D341Med (cell line): Measurements from ENCODE around the gene UNC79.

Source experiments
- DNase-seq: peaks from one replicate; pipeline ENCODE4 v3.0.0; 2012; ENCODE audit warnings: low spot score

The UNC79 gene

DNA sequence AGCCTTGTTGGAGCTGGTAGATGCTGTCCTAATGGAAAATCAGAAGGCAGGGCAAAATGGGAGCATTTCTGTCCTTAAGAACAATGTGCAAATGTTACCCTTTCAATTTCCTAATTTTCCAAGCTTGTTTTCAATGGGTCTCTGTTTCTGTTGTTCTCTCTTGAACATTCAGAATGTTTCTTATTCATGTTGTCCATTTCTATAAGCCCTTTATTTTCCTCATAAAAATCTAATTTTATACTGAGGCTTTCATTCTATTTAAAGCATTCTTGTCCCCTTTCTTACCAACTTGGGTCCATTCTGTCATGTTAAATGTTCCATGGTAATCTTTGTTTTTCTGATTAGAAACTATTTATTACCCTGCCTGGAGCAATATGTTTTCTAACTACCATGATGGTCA, 232.6 kb downstream of the UNC79 start:
- DNase-seq = no peak

DNA sequence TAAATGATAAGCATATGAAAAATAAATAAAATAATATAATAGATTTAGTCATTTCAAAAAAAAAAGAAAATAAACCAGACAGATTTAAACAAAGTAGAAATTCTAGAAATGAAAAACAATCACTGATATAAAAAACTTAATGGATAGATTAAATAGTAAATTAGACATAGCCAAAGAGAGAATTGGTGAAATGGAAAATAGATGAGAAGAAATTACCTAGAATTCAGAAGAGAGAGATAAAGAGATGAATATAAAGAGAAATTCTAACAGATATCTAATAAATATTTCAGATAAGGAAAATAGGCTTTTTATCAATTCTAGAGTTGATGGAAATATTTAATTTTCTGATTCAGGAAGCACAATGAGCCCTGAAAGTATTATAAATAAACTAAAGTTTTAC, 234.4 kb downstream of the UNC79 start:
- DNase-seq = no peak

DNA sequence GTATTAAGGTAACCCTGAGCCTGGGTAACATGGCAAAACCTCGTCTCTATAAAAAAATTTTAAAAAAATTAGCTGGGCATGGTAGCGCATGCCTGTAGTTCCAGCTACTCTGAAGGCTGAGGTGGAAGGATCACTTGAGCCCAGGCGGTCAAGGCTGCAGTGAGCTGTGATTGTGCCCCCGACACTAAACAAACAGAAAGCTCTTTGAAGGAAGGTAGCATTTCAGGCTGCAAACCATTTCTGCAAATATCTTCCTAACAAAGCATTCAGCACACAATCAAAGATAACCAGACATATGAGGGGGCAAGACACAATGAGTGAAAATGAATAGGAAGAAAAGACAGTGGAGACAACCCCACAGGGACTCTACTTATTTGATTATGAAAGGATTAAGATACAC, 238.9 kb downstream of the UNC79 start:
- no peak for DNase-seq

DNA sequence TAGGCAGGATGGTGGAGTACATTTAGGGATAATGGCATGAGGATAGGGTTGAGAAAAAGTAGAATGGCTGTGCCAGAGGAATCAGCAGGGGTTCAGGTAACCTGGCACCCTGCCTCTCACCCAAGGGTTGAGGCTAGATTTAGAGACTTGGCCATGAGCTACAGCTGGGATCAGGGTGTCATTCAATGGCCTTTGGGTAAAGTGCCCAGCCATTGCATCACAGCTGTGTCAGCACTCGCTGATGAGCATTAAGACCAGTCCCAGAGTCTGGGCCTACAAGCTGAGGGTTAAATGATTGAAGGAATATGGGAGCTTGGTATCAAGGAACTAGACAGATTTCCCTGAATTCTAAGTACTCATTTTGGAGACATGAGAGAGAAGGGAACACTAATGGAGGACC, 243.6 kb downstream of the UNC79 start:
- DNase-seq = no peak

DNA sequence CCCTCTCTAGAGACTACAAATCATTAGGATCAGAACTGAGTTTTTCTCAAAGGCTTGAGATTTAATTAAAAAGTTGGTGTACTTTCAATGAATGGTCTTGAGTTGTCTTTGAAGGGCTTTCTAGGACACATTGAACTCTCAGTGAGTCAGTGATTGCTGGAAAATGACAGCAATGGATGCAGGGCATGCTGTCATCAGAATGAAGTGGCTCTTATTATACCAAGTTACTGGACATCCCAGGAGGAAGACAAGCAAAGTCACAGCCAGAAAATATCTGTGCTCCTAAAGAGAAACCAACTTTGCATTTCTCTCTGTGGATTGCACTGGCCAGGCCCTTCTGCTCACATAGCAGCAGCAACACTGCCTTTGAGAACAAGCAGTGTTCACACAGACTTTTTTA, 244.9 kb downstream of the UNC79 start:
- DNase-seq = no peak

DNA sequence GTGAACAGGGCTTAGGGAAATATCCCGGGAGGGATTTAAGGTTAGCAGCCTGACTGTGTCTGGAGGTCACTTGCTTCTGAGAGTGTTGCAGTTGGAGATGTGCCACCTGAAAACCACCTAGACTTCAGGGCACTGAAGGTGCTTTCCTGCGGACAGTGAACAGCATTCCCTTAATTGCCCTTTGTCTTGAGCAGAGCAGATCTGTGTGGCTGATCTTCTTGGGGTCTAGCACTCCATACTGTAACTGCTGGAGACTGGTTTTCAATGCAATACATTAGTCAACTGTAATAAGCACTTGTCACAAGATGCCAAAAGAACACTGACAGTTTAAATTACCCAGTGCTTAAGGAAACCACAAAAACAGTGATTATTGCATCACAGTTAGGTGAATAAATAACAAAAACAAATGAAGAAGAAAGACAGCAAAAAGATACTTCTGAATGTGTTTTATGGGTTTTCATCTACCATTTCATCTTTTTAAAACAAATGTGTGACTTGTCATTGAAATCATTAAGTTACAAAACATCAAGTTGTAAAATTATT, 245.7 kb downstream of the UNC79 start:
- no peak for DNase-seq

DNA sequence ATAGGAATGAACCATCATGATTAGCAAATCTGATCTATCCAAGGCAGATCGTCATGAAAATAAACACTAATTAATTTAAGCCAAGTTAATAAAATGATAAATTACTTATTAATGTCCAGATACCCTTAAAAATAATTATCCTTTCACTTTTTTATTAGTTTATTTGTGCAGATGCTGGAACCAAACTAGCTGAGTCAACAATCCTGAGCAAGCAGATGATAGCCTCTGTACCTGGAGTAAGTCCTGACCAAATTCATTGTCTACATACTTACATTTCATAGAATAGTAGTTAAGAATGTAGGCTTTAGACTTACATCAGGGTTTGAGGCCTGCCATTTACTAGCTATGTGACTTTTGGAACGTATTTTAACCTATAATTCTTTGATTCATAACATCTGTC, 251.7 kb downstream of the UNC79 start:
- no peak for DNase-seq

DNA sequence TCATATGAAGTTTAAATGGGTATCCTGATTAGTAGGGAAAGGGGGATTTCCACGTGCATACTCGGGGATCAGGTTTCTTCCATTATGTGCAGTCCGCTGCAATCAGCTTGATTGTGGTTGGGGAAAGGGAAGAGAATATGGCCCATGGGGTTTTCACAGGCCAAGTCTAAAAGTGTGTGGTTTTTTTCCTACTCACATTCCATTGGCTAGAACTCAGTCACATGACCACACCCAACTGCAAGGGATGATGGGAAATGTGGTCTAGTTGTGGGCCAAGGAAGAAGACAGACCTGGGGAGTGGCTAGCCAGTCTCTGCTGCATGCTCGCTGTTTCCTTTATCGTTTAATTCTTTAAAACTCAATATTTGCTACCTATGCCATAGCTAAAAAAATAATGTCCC, 252.5 kb downstream of the UNC79 start:
- DNase-seq = no peak

DNA sequence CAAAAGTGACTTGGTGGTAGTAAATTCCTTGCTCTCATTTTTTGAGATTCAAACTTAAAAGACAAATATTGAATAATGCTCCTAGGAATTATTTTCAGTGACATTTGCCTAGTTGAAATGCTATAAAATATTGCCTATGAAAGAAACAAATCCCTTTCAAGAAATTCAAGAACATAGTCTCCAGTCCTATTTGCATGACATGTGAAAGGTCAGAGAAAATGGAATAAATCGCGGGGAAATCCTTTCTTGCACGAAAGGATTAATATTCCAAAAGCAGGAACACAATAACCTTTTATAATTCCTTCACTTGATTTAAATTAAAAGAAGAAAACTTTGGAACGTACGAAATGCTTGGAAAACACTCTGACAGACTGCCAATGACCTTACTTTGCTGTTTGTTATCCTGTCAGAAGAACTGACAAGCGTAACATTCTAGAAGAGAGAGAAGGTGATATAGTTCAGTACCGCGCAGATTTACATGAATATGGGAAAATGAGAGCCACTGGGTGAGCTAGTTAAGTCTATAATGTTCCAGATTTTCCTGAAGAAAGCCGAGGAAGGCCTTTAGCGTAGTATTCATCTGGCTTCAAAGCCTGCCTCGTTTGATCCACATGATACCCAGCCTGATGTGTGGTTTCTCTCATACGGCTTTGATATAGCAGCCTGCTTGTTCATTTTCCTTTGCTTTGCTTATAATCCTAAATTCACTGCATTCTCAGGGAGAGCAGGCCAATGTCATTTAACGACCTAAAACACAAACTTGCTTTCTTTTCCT, 254.6 kb downstream of the UNC79 start:
- DNase-seq = no peak

DNA sequence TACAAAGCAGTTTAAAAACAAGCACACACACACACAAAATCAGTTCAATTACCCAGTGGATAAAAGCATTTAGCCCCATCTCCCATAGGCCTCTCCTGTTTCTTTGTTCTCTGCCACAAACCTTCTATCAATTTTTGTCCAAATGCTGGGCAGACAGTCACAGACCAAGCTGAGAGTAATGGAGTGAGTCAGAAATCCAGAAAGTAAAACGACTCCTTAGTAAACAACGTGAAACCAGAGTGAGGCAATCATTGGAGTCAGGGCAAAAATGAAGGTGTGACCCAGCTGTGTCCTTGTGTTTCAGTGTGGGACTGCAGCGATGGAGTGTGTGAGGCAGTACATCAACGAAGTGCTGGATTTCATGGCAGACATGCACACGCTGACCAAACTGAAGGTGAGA, 255.5 kb downstream of the UNC79 start:
- no peak for DNase-seq

DNA sequence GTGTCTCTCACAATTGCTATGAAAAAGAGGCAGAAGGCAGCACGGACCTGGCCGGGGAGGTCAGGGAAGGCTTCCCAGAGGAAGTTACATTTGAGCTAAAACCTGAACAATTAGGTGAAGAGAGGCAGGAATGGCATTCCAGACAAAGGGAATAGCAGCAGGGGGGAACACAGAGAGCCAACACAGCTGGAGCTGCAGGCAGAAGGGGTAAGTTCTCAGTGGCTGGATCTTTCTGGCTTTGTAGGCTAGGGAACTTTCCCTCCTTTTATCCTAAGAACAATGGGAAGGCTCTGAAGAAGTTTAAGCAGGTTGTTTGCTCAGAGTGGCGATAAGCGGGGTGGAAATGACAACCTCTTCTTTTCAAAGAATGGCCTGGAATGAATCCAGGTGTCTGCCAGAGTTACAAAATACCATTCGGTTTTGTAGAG, 257.5 kb downstream of the UNC79 start:
- no peak for DNase-seq

DNA sequence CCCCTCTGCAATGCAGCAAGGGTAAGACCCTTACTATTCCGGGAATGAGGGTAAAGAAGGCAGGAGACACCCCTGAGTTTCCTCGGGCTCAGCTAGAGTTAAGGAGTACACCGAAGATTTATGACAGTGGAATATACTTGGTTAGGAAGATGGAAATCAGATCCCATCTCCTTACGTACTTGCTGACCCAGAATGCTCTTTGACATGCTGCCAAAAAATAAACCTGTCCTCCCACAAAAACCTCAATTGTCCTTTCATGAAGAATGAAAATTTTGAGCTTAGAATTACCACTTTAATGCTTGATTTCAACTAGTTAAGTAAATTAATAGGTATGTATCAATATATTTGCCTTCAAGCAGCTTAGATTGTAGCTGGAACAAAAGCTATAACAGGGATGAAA, 258.1 kb downstream of the UNC79 start:
- DNase-seq = no peak

DNA sequence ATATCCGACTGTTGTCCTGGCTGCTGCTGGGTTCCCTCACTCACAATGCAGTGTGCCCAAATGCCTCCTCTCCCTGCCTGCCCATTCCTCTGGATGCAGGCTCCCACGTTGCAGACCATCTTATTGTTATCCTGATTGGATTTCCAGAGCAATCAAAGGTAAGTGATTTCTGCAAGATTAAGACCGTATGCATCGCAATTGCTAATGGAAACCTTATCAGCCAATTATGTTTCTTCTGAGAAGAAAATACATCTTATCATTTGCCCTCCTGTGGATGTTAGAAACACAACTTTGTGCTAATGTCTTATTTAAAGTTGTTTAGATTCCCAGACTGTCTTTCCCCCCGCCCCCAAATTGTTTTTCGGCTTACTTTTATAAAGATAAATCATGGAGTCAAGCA, 259.4 kb downstream of the UNC79 start:
- DNase-seq = no peak

DNA sequence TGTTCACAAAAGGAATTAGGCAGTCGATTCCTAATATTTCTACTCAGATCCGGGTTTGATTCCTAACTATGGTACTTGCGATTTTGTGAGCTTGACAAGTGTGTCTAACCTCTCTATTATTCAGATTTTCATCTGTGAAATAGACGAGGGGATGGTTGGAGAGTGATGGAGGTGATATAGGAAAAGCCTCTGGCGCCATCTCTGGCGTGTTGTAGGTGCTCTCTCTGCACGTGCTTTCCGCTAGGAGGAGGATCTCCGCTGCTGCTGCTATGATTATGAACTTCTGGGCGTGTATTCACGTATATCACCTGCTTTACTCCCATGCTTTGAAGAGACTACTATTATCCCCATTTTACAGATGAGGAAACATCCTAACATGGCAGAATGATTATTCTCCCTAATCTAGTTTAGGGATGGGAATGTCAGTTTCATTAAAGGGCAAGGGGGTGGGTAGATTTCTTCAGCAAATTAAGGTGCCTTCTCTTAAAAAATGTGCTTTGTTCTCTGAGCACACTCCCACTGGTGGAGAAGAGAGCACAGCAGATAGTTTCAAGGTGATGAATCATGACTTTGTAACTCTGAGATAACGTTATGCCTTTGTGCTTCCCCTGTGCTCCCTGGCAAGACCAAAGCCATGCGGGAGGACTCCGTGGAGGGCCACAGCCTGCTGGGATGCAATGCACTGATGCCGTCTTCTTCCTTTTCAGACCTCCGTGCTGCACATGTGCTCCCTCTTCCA, 260.5 kb downstream of the UNC79 start:
- DNase-seq = no peak

DNA sequence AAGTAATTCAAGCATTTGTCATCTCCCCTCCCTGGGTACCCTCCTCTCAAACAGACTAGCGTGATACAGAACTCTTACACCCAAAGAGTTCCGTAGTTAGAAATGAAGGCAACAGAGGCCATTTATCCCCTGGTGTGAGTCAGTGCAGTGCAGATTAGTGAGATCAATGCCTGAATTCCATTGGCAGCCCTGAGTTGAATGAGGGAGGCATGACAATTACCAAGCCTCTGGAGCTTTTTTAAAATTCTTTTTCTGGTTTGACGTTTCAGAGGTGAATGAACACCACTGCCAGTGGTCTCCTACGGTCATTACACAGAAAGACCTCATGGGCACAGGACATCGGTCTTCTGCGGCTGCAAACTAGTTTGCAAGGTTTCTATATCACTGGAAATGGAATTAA, 263.2 kb downstream of the UNC79 start:
- DNase-seq = no peak

DNA sequence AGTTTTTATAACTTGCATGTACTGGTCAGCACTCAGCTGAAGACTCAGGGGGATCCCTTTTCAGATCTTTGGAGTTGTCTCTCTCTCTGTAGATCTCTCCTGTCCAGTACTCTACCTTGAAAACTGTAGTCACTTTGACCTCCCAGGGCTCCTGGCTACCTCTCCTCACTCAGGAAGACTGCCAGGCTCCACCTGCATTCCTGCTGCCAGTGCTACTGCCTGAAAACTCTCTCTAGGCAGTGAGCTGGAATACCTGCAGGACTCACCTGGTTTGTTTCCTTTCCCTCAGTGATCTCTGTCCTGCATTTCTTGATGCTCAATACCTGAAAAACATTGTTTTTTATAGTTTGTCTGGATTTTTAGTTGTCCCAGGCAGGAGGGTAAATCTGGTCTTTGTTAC, 270.2 kb downstream of the UNC79 start:
- no peak for DNase-seq

DNA sequence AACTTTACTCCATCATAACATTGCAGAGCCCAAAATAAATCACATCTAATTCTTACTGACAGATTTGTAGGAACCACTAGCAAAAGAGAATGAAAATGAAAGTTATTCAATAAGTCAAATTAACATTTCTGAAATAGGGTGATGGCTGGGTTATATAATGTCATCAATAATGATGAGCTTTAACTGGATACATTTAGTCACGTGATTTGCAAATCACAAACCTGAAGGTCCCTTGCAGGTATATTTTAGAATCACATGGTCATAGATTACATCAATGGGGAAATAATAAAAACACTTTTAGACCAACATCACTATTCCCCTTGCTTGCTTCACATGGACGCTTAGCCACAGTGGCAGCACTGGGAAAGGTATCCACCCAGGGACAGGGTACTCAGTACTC, 270.8 kb downstream of the UNC79 start:
- no peak for DNase-seq

DNA sequence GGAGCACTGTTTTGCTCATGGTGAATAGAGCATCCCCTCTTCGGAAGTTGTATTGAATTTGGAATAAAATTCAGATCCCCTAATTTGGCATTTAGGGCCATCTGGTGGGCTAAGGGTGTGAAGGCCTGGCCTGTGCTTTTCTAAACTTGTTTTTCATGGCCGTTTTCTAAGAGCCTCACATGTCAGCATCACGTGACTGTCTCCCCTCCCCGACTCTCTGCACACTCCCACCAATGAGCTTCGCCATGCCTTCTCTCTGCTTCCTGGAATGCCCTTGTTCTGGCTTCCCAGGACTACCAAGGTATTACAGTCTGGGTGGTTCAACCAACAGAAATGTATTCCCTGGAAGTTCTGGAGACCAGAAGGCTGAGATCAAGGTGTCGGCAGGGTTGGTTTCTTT, 272.2 kb downstream of the UNC79 start:
- no peak for DNase-seq

DNA sequence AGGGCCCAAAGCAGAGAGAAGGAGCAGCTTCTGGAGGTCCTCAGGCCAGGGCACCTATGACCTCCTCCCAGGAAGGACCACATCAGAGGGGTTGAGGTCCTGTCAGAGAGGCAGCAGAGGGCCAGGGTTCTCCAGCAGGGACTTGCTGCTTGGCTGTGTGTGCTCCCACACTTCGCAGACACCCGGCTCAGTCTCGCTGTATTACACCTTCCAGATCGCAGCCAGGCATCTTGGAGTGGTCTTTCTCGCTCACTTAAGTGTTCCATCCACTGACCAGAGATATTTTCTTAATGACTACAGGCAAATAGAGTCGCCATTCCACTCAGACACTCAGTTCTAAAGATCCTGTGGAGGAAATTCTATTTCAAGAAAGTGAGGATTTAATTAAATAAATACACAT, 273.2 kb downstream of the UNC79 start:
- DNase-seq = no peak

DNA sequence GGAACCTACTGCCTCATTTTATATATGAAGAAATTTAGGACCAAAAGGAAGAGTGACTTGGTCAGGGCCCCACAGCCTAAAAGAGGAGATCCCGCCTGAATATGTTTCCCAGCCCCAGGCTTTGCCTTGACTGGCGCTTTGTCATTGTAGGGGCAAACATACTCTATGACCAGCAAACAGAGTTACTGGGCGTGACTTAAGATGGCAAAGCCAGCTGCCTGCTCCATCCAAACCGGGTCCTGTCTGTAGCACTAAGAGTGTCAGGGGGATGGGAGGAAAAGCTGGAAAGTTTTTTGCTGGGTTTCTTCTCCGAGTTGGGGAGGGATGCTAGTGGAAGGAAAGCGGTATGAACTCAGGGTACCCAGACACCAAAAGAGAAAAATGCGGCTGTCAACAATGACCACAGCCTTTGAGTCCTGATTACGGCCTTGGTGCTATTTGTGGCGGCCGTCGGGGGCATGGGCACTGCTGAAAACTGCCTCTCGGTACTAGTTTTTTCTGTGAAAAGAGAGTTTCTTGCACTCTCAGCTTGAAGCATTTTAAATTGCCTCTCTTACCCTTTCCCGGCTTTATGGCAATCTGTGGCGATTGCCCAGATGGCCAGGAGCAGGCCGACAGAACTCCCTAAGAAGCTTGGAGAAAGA, 274.9 kb downstream of the UNC79 start:
- no peak for DNase-seq

DNA sequence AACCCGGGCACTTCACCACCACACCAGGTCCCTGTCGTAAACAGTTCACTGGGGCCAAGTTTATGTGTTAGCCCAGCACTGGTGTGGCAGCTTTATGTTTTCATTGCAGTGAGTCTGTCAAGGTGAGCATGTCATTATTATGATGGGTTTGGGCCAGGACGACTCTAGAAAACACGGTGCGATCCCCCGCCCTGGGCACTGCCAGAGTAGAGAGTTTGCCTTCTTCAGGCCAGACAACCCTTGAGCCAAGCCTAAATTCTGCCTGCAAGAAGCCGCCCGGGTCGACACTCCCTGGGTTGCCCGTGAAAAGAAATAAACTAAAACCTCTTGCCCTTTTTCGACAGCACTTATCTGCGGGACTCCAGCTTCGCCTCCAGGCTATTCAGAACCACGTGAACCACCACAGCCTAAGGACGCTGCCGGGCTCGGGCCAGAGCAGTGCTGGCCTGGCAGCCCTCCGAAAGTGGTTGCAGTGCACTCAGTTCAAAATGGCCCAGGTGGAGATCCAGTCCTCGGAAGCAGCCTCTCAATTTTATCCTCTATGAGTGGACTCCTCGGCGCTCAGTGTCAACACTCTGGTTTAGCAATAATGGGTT, 275.7 kb downstream of the UNC79 start:
- no peak for DNase-seq

DNA sequence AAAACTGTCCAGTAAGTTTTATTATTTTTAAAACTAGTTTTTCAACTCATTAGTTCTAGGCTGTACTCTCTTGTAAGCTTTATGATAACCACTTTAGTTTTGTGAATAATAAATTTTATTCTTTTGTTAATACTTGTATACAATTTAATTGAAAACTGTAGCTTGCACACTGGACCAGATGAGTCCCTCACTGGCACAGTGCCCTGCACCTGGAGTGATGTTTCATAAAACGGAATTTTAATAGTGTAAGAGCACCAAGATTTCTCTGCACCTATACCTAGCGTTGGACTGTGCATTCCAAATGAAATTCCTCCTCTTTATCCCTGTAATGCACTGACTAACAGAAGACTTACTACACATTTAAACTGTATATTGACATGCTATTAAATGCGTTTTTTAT, 276.7 kb downstream of the UNC79 start:
- DNase-seq = no peak

DNA sequence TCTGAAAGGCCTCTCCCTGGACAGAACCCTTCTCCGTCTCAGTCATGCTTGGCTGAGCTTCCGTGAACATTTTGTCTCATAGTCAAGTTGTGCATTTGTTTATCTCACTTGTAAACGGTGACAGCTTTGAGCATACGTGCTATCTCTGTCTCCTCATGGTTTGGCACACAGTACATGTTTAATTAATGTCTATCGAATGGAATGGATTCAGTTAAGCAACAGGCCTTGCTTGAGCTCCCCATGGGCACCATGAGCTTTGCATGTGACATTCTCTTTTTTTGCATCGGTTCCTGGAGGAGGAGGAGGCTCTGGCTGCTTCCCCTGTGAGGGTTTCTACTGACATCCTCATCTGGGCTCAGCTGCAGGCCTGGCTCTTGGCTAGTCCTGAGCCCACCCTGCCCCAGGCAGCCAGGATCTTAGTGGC, 277.6 kb downstream of the UNC79 start:
- no peak for DNase-seq
